HK-2 (cell line): ENCODE measurements around the gene GPR4.

ENCODE experiments used
- DNase-seq: peaks from one replicate; pipeline ENCODE4 v3.0.0-alpha.2; 2018; ENCODE audit not compliant: unreplicated experiment

The GPR4 gene

GRCh38 chr19:45589768-45590167 is 12.2 kb downstream of the GPR4 start:
- no peak for DNase-seq

GRCh38 chr19:45587873-45588272 is 14.1 kb downstream of the GPR4 start:
- DNase-seq: no peak

DNA sequence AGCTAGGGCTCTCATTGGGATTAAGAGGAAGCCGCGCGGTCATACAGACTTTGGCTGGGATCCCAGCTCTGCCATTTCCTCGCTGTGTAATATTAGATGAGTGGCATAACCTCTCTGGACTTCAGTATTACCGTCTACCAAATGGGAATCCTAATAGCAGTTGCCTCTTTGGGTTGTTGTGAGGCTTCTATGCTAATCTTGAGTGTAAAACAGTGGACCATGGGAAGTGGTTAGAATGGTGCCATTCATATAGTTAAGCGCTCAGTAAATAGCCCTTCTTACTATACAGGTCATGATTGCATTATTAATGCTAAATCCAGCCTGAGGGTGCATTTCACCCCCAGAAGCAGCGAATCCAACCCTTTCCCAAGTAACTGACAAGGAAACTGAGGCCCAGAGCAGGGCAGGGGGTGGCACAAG is 16.8 kb downstream of the GPR4 start:
- no peak for DNase-seq

DNA sequence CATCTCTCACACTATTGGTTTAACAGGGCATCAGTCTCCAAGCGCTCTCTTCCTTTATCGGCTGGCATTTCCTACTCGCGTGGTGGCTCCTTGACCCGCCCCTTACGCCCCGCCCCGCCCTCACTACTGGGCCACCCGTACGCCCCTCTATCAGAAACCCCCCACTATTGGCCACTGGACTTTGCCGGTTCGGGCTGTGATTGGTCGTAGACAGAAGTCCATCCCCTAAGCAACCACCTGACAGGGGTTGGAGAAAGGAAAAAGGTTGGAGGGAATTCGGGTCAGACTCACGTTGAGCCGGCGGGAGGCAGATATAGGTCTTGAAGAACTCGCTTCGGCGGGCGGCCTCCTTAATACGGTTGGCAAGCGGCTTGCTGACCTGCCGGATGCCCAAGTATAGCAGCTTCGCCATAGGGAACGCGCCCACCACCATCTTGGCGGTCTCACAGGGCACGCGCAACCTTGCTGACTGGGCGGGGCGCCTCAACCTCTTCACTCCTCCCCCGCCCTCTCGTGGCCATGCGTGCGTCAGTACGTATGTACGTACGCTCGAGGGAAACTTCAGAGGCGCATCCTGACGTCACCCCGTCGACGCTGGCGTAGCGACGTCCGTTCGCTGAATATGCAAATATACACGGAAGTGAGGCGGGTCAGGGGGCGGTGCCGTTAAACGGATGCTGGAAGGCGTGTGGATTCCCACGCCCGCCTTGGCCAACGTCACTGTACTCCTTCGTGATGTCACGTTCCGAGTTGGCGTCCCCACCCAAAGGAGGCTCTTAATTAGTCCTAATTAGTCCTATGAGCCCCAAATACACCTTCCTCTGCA is 17.5 kb downstream of the GPR4 start, which contains the start of gene OPA3:
TSS of gene OPA3 (minus strand) at position 471 of the 826 bp plus-strand sequence. CDS start at position 433, 38 bp downstream.
- DNase-seq: peak; percentile 98

DNA sequence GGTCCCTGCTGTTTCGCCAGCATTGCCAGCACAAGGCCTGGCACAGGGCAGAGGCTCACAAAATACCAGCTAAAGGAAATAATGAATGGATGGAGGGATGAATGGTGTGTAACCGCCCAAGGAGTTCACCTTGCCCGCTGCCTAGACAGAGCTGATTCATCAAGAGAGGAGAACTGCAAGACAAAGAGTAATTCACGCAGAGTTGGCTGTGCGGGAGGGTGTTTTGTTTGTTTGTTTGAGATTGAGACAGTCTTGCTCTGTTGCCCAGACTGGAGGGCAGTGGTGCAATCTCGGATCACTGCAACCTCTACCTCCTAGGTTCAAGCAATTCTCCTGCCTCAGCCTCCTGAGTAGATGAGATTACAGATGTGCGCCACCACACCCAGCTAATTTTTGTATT is 20.4 kb downstream of the GPR4 start:
- no peak for DNase-seq

- no peak for DNase-seq
Observed at GRCh38 chr19:45578861-45579260, 23.2 kb downstream of the GPR4 start.

- peak; percentile 82 for DNase-seq
Observed at GRCh38 chr19:45577111-45577905, 24.7 kb downstream of the GPR4 start.

DNA sequence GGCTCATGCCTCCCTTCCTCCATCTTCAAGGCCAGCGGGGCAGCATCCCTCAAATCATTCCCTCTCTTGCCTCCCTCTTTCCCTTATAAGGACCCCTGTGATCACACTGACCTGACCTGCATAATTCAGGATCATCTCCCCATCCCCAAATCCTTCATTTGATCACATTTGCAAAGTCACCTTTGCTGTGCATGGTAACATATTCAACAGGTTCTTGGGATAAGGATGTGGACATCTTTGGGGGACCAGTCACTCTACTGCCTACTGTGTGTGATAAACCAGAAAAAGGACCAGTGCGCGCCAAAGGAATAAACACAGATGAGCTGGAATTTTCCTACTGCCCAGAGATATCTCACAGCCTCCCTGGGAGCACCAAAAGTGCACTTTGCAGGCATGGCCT is 25.3 kb downstream of the GPR4 start:
- DNase-seq: no peak

- DNase-seq: no peak
Observed at GRCh38 chr19:45575216-45575615, 26.8 kb downstream of the GPR4 start.

GRCh38 chr19:45574526-45574925 is 27.5 kb downstream of the GPR4 start:
- DNase-seq: no peak

GRCh38 chr19:45571457-45572220 is 30.4 kb downstream of the GPR4 start:
- DNase-seq: no peak

DNA sequence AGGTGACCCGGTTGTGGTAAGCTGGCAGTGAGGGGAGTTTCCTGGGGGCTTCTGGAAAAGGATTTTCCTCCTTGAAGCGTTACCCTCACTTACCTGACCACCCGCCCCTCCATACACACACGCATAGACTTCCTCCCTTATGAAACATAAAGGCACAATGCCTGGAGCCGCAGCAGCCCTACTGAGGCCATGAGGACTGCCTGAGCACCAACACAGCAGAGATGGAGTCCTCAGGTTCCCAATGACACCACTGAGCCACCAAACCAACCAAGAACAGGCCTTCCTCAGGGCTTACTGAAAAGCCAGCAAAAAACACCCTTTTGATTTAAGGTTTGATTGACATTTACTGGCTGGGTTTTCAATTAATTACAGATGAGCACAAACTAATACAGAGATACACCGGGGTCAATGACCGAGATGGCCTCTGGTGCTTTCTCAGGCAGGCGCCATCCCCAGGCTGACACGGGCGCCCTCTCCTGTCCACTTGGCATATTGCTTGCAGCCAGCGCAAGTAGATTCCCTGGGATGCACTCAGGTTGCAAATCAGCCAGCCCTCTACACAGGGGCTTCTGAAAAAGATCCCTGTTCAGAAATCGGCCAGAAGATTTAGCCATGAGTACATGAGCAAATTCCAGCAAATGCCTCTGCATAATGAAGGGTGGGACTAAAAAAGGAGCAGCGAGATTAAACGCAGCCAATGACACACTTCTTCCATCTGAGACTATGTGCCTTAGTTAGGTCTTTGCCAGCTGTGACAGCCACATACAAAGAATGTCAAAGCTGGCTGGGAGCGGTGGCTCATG is 32.2 kb downstream of the GPR4 start:
- peak; percentile 45 for DNase-seq

DNA sequence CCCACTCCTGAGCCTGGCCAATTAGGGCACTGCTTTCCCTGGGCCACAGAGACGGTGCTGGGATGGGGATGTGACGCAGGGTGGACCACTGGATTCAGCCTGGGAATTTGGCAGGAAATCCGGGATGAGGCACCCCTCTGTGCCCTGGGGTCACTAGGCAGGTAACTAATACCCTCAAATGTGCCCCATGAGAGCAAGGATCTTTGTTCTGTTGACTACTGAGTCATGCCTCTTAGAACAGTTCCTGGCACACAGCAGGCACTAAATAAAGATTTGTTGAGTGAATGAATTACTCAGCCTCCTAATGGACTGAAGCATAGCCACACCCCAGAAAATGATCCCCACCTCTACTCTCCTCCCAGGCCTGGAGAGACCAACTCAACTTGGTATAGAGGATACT is 33.3 kb downstream of the GPR4 start:
- no peak for DNase-seq

GRCh38 chr19:45567609-45568008 is 34.4 kb downstream of the GPR4 start:
- no peak for DNase-seq

- DNase-seq: no peak
Observed at GRCh38 chr19:45564131-45564780, 37.8 kb downstream of the GPR4 start.

DNA sequence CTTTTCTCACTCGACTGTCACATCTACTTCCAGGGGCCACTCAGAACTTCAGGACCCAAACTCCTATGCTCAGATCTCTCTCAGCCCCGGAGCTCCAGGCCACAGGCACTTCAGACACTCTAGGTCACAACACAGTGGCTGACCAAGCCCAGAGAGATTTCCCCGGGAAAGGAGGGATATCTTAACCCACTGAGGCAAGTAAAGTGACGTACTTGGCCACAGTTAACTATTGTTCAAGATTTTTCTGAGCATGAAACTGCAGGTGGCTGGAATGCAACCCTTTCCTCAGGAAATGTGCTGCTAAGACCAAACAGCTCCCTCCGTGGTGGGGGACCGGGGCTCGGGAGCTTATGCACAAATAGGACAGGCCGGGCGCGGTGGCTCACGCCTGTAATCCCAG is 41.3 kb downstream of the GPR4 start:
- no peak for DNase-seq

GRCh38 chr19:45560038-45560437 is 42.0 kb downstream of the GPR4 start:
- no peak for DNase-seq

DNA sequence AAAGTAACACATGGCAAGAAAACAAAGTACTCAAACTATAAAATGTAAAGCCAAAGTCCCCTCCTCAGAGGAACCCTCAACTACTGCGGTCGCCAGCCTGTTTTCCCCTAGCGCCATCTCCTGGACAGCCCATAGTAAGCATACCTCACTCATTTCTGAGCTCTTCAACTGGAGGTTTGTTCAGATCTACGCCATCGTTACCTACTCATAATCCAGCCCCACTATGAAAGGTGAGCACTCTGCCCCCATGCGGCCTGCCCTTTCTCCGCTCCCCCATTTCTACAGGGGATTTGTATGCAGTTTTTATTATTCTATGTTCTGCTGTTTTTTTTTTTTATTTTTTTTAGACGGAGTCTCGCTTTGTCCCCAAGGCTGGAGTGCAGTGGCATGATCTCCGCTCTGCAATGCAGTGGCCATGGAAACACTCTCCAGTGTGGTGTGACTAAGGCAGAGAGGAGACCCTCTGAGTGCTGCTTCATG is 43.6 kb downstream of the GPR4 start:
- DNase-seq: no peak

DNA sequence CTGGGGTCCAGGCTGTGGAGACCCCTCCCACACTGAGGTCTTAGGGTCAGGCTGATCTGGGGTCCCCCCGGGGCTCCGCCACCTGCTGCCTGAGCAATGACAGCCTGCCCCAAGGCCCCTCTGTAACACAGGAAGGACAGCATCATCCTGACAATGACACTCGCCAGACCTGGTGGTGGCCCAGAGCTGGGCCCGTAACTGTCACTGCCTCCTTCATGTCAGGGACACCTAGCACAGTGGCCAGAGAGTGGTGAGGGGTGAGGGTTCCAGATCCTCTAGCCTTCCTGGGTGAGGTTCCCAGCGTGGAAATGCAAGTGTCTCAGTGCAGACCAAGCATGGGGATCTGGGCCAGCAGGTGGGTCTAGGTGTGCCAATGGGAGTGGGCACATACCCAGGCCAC is 45.2 kb downstream of the GPR4 start:
- no peak for DNase-seq

DNA sequence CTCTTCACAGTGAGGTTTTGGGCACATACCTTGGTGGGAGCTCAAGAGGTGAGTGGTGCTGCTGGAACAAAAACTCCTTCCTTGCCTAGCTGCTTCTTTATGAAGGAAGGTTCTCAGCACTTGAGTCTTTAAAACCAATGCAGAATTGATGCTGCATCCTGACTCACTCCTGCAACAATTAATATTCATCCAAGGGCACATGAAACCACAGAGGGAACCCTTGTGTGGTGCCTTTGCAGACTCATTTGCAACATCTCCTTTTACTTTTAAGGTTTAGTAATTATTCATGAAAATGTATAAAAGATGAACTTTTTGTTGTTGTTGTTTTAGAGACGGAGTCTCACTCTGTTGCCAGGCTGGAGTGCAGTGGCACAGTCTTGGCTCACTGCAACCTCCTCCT is 47.5 kb downstream of the GPR4 start:
- DNase-seq: no peak

- no peak for DNase-seq
Observed at GRCh38 chr19:45553464-45553863, 48.5 kb downstream of the GPR4 start.
